Small intestine (tissue), 7 donors: ENCODE data around the gene C3orf33. TPM values are rescaled to one million over a fixed set of nuclear protein-coding genes. Genes with fewer than 3 reads are reported as not detected.
"Not testable (repeated sequence)": the region's sequence is repeated elsewhere in the genome, so short reads cannot be mapped to it uniquely, and the experiment has no call there.

Experiments
- DNase-seq, 2 donors: peaks; one replicate each; pipeline versions ENCODE4 v3.0.0 to v3.0.0-alpha.2; 2013
- FAIRE-seq: peaks from 2 replicates; lab custom pipeline; 2012; peaks lifted over from hg19 to GRCh38; lab: Jason Lieb, UNC
- H3K27ac ChIP-seq, 3 donors: one replicate each; pipeline ENCODE4 v1.5.1; 2013; ENCODE audit warnings: low read length in 2 of 3, mild to moderate bottlenecking in 2 of 3, control low read depth in 1 of 3, inconsistent platforms in 1 of 3, low read depth in 1 of 3, moderate library complexity in 1 of 3
- H3K27me3 ChIP-seq, 3 donors: one replicate each; pipeline ENCODE4 v1.6.1; 2013; ENCODE audit warnings: low read length in 3 of 3, inconsistent platforms in 1 of 3; ENCODE audit not compliant: control insufficient read depth in 3 of 3, insufficient read depth in 3 of 3
- H3K36me3 ChIP-seq, 3 donors: one replicate each; pipeline ENCODE4 v1.6.1; 2013; ENCODE audit warnings: low read length in 3 of 3, inconsistent platforms in 1 of 3, low read depth in 1 of 3, mild to moderate bottlenecking in 1 of 3, moderate library complexity in 1 of 3; ENCODE audit not compliant: control insufficient read depth in 3 of 3, insufficient read depth in 2 of 3
- H3K4me1 ChIP-seq, 3 donors: one replicate each; pipeline ENCODE4 v1.6.1; 2013; ENCODE audit warnings: low read length in 2 of 3, inconsistent platforms in 1 of 3, low read depth in 1 of 3, mild to moderate bottlenecking in 1 of 3, moderate library complexity in 1 of 3; ENCODE audit not compliant: control insufficient read depth in 3 of 3, insufficient read depth in 2 of 3
- H3K4me3 ChIP-seq, 3 donors: one replicate each; pipeline ENCODE4 v1.5.1; 2013; ENCODE audit warnings: low read length in 3 of 3, control low read depth in 1 of 3, inconsistent platforms in 1 of 3, low read depth in 1 of 3, mild to moderate bottlenecking in 1 of 3, moderate library complexity in 1 of 3
- H3K9me3 ChIP-seq, 2 donors: one replicate each; pipeline ENCODE4 v1.6.1; 2013; ENCODE audit warnings: low read depth in 1 of 2, low read length in 1 of 2; ENCODE audit not compliant: control insufficient read depth in 2 of 2, insufficient read depth in 1 of 2
- WGBS, 3 donors: extraction: QIAGEN DNeasy Blood & Tissue Kit; methylation state at CpG; one replicate each; pipeline ENCODE4 v1.1.7; 2013; 5-methylcytosine and 5-hydroxymethylcytosine counted together
- polyA plus RNA-seq, 4 donors: library from polyadenylated mRNA; stranded (reverse) in 3 of 4; unstranded in 1 of 4; fragments of 200-250 nt in 3 of 4; fragments of 120-200 nt in 1 of 4; gene quantifications; one replicate each; pipeline versions ENCODE4 v1.2.1 to v1.2.3, GENCODE V29; 2013
- donor health status: healthy with polysubstance abuse.
- donor health status: control.
- donor health status: control.
- donor health status: Bipolar disorder and iron deficiency.
- donor health status: healthy.

C3orf33 gene
- polyA plus RNA-seq, 4 donors: 0.89 to 10.3 (median 2.2) TPM

- no peak overlapping the region for H3K27ac ChIP-seq
- DNase-seq: no peak
- no peaks in the 10 kb centered on the region for H3K4me1 ChIP-seq
- FAIRE-seq: no peak
- H3K27me3 ChIP-seq: no peaks in the 10 kb centered on the region
- no peaks in the 10 kb centered on the region for H3K9me3 ChIP-seq
- no peak overlapping the region for H3K4me3 ChIP-seq
- 50 to 69% (median 60%) methylated on average over 1 of the region's 1 CpG for whole genome bisulfite sequencing, 3 donors
- peaks cover 0 to 18% (median under 1%) of the 10 kb centered on the region in 3 donors for H3K36me3 ChIP-seq
Measured at GRCh38 chr3:155843569-155843968, 37.5 kb upstream of the C3orf33 start.

GRCh38 chr3:155835341-155836071 lies 29.4 kb upstream of the C3orf33 start:
- Histone ChIP-seq H3K36me3 (peaks cover 2 to 26% (median 3%) of the 10 kb centered on the region in 3 donors), H3K27ac (no peak overlapping the region), H3K9me3 (no peaks in the 10 kb centered on the region), H3K4me1 (no peaks in the 10 kb centered on the region), H3K27me3 (no peaks in the 10 kb centered on the region), H3K4me3 (no peak overlapping the region)
- FAIRE-seq: no peak
- DNase-seq: no peak
- WGBS, 3 donors: 77 to 89% (median 85%) methylated on average over 9 of the region's 9 CpGs

GRCh38 chr3:155828490-155829098 lies 22.5 kb upstream of the C3orf33 start:
- H3K27me3 ChIP-seq, FAIRE-seq, H3K27ac ChIP-seq, H3K4me3 ChIP-seq, DNase-seq, H3K9me3 ChIP-seq, H3K4me1 ChIP-seq: not testable (repeated sequence)
- peaks cover 0 to 24% (median 8%) of the 10 kb centered on the region in 3 donors for H3K36me3 ChIP-seq
- WGBS, 3 donors: 97% methylated on average over 12 to 13 of the region's 13 CpGs

- H3K27ac ChIP-seq: no peak overlapping the region
- H3K4me1 ChIP-seq: no peaks in the 10 kb centered on the region
- DNase-seq: no peak
- peaks cover 0 to under 1% (median 0%) of the 10 kb centered on the region in 3 donors for H3K36me3 ChIP-seq
- no peak for FAIRE-seq
- no peak overlapping the region for H3K4me3 ChIP-seq
- no peaks in the 10 kb centered on the region for H3K9me3 ChIP-seq
- no peaks in the 10 kb centered on the region for H3K27me3 ChIP-seq
Measured at GRCh38 chr3:155815030-155815545, 9.0 kb upstream of the C3orf33 start.

GRCh38 chr3:155813224-155813623 lies 7.1 kb upstream of the C3orf33 start:
- H3K9me3 ChIP-seq: not testable (repeated sequence)
- FAIRE-seq: peak; percentile 30

GRCh38 chr3:155809181-155809580 lies 3.1 kb upstream of the C3orf33 start:
- no peak for FAIRE-seq
- no peaks in the 10 kb centered on the region for H3K9me3 ChIP-seq

More at GRCh38 chr3:155813224-155813623, 7.1 kb upstream of the C3orf33 start:
- H3K4me1 ChIP-seq, H3K27ac ChIP-seq, H3K36me3 ChIP-seq, H3K27me3 ChIP-seq, H3K4me3 ChIP-seq, DNase-seq: not testable (repeated sequence)

GRCh38 chr3:155807823-155808222 lies 1.7 kb upstream of the C3orf33 start:
- no peak for FAIRE-seq
- no peak overlapping the region for H3K4me3 ChIP-seq
- peaks cover 0 to 3% (median 0%) of the 10 kb centered on the region in 3 donors for H3K36me3 ChIP-seq
- no peaks in the 10 kb centered on the region for H3K9me3 ChIP-seq
- 69 to 92% (median 84%) methylated on average over 2 of the region's 2 CpGs for WGBS, 3 donors
- H3K27ac ChIP-seq: no peak overlapping the region
- DNase-seq: no peak
- H3K27me3 ChIP-seq: no peaks in the 10 kb centered on the region
- H3K4me1 ChIP-seq: peaks cover 0 to 10% (median 0%) of the 10 kb centered on the region in 3 donors

More at GRCh38 chr3:155809181-155809580, 3.1 kb upstream of the C3orf33 start:
- no peaks in the 10 kb centered on the region for H3K36me3 ChIP-seq
- no peak for DNase-seq
- no peak overlapping the region for H3K4me3 ChIP-seq
- peaks cover 0 to 10% (median 0%) of the 10 kb centered on the region in 3 donors for H3K4me1 ChIP-seq
- no peak overlapping the region for H3K27ac ChIP-seq
- H3K27me3 ChIP-seq: no peaks in the 10 kb centered on the region

- Histone ChIP-seq H3K36me3 (peaks cover 0 to 8% (median 0%) of the 10 kb centered on the region in 3 donors), H3K4me3 (peak overlapping the region; percentile 78 to 90 (median 82)), H3K27me3 (no peaks in the 10 kb centered on the region), H3K4me1 (peaks cover 0 to 10% (median 0%) of the 10 kb centered on the region in 3 donors), H3K9me3 (no peaks in the 10 kb centered on the region), H3K27ac (peak overlapping the region in 1 of 3 donors; percentile 75)
- FAIRE-seq: no peak
- WGBS, 3 donors: 28 to 44% (median 34%) methylated on average over 15 of the region's 15 CpGs
- peak in 1 of 2 donors; percentile 50 for DNase-seq
Measured at GRCh38 chr3:155805204-155805801, 775 bp downstream of the C3orf33 start.
